Embryonic facial prominence (tissue), 1 donor: Measurements from ENCODE around the gene PTCD3.

ENCODE experiments used
- DNase-seq: peaks from one replicate; pipeline ENCODE4 v3.0.0-alpha.2; 2016; ENCODE audit errors: extremely low spot score

PTCD3 gene

GRCh38 chr2:86143926-86144685 is 38.1 kb downstream of the PTCD3 start:
- DNase-seq = no peak

GRCh38 chr2:86147793-86148192 is 41.8 kb downstream of the PTCD3 start:
- no peak for DNase-seq

GRCh38 chr2:86150502-86150901 is 44.5 kb downstream of the PTCD3 start:
- no peak for DNase-seq

- DNase-seq = no peak
Observed at GRCh38 chr2:86157009-86157556, 51.0 kb downstream of the PTCD3 start.

DNA sequence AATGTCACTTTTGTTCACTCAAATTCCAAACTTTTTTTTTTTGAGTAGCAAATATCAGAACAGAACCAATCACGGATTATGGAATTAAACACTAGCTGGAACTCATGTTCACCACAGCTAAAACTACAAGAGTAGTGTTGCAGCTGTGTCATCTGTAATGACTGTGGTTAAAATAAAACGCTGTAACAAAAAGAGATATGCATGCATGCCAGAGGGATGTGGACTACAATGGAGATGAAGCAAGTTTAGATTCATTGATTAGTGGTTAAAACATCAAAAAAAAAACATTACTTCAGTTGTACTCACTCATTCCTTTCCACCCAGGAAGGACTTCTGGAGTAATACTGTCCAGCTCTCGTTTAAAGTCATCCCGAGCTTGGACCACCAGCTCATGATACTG is 52.3 kb downstream of the PTCD3 start:
- DNase-seq = no peak

DNA sequence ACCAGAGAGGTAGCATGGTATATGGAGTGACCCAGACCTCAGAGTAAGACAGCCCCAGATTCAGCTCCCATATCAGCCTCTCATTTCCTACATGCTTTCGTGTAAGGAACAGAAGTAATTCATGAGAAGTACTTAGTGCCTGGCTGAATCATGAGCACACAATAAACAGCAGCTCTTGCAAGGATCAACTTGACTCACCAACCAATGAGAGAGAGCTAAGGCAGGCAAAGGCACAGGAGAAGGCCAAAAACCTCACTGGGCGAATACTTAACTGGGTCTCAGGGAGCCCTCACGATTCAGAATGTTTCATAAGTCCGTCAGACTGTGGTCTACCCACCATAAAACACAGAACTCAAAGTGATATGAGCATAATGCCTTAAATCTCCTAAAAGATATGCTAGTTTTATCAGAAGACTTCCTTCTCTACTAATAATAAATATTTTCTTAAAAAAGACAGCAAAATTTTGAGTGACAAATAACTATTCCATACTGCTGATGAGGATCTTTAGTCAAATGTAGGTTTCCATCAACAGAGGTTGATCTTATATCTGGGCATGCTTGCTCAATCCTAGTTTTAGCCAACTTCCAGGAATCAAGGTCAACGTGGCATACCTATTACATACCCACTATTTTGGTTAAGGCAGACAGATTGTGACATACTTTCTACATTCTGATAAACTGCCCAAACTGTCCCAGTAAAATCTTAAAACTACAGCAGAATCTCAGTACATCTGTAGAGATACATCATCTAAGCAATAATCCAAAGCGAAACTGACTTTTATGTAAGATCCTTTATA is 54.3 kb downstream of the PTCD3 start:
- DNase-seq = no peak

GRCh38 chr2:86170449-86170848 is 64.4 kb downstream of the PTCD3 start:
- DNase-seq = no peak

GRCh38 chr2:86171295-86171694 is 65.3 kb downstream of the PTCD3 start:
- no peak for DNase-seq

GRCh38 chr2:86172610-86173009 is 66.6 kb downstream of the PTCD3 start:
- DNase-seq = no peak

DNA sequence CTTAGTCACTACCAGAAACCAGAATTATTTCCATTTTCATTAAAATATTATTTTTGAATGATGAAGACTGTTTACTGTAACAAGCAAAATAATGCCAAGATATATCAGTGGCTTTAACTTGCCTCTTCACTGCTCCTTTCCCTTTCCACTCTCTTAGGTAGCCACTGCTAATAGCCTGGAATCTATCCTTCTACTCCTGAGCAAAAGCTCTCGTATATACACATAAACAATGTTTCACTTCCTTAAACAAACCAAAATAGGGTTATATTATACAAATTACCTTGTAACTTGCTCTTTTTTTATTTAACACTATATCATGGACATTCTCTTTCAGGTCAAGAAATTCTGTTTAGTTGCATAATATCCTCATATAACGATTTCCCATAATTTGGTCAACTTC is 68.4 kb downstream of the PTCD3 start:
- no peak for DNase-seq

DNA sequence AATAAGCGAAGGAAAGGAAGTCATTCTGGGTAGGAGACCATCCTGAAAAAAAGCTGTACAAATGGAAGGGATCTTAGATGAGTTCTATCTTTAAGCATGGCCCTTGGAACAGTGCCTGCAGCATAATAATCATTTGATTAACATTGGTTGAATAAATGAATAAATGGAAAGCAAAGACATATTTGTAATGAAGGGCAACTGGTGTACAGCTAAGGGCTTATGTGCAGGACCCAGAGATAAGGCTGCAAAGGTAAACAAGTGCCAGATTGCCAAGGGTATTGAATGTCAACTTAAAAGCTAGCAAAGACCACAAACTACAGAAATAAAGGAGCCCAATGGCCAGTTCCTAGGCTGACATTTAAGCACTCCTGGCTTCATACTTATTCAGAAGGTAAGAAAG is 69.8 kb downstream of the PTCD3 start:
- no peak for DNase-seq

GRCh38 chr2:86176597-86176996 is 70.6 kb downstream of the PTCD3 start:
- no peak for DNase-seq

DNA sequence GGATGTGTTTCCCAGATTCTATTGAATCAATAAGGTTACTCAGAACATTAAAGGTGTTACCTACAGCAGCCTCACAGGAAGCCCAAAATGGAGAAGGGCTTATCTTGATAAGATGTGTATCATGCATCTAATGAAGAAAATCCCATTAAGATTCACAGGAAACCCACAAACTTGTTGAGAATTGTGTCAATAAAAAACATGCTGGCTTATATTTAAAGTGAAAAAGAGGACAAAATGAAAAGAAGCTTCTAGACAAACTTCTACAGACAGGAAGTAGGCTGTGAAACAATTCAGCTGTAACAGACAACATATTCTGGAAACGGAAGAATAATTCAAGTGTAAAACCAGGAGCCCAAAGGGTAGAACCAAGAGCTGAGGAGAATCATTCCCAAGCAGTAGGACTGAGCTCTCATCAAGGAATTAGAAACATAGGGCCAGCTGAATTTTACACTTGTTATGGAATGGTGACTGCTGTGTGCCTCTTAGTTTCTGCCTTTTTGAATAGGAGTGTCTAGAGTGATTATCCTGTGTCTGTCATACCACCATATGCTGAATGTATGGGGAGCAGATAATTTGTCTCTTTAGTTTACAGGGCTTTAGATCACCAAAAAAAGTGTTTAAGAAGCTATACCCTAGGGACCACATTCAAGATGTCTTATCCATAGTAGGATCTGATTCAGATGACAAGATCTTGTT is 79.6 kb downstream of the PTCD3 start:
- no peak for DNase-seq

- DNase-seq = no peak
Observed at GRCh38 chr2:86186431-86186830, 80.4 kb downstream of the PTCD3 start.

GRCh38 chr2:86189782-86190416 is 83.9 kb downstream of the PTCD3 start:
- no peak for DNase-seq
